ENCODE data around the gene ENTPD7. TPM values are rescaled to one million over a fixed set of nuclear protein-coding genes. Genes with fewer than 3 reads are reported as not detected.
"Not testable (repeated sequence)": the region's sequence is repeated elsewhere in the genome, so short reads cannot be mapped to it uniquely, and the experiment has no call there.

The ENTPD7 gene
- total RNA-seq, 1 donor from 2014 or later: 9.2 TPM

GRCh38 chr10:99743841-99744240, 84.5 kb downstream of the ENTPD7 start:
- no peak for DNase-seq (ENCODE audit: low spot score)

- DNase-seq (ENCODE audit: low spot score): not testable (repeated sequence)
Measured at GRCh38 chr10:99746166-99746565, 86.9 kb downstream of the ENTPD7 start.

- no peak for DNase-seq (ENCODE audit: low spot score)
Measured at GRCh38 chr10:99748823-99749451, 89.6 kb downstream of the ENTPD7 start.

- no peak for DNase-seq (ENCODE audit: low spot score)
Measured at GRCh38 chr10:99750641-99751040, 91.3 kb downstream of the ENTPD7 start.

GRCh38 chr10:99754670-99755069, 95.4 kb downstream of the ENTPD7 start:
- no peak for DNase-seq (ENCODE audit: low spot score)

Other genes with a start within 250 kb of the ENTPD7 start
- 14.9 TPM for gene GOT1, start 228.9 kb upstream of the ENTPD7 start, total RNA-seq
- 2.8 TPM for gene NKX2-3, start 126.6 kb upstream of the ENTPD7 start, total RNA-seq
- 57.8 TPM for gene SLC25A28, start 39.1 kb upstream of the ENTPD7 start, total RNA-seq
- gene COX15, start 72.6 kb downstream of the ENTPD7 start, total RNA-seq: 33.8 TPM
- 28.6 TPM for gene CUTC, start 72.7 kb downstream of the ENTPD7 start, total RNA-seq
- gene ABCC2, start 123.1 kb downstream of the ENTPD7 start, total RNA-seq: 2.8 TPM